ENCODE data around the gene PRSS12.

GRCh38 chr4:118388606-118389005, 35.8 kb upstream of the PRSS12 start:
- TF ChIP-seq, protein P1, sequence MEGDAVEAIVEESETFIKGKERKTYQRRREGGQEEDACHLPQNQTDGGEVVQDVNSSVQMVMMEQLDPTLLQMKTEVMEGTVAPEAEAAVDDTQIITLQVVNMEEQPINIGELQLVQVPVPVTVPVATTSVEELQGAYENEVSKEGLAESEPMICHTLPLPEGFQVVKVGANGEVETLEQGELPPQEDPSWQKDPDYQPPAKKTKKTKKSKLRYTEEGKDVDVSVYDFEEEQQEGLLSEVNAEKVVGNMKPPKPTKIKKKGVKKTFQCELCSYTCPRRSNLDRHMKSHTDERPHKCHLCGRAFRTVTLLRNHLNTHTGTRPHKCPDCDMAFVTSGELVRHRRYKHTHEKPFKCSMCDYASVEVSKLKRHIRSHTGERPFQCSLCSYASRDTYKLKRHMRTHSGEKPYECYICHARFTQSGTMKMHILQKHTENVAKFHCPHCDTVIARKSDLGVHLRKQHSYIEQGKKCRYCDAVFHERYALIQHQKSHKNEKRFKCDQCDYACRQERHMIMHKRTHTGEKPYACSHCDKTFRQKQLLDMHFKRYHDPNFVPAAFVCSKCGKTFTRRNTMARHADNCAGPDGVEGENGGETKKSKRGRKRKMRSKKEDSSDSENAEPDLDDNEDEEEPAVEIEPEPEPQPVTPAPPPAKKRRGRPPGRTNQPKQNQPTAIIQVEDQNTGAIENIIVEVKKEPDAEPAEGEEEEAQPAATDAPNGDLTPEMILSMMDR (IDR thresholded peaks at IDR 0.05), result no peak
- no peak for TF ChIP-seq EZH2 (IDR thresholded peaks at IDR 0.05; ENCODE audit: borderline replicate concordance, insufficient read depth, low read depth, low read length, poor library complexity, severe bottlenecking)
